AG08395 (cell line): ENCODE results near the gene ANKRD30A.
"Not testable (repeated sequence)": the region's sequence is repeated elsewhere in the genome, so short reads cannot be mapped to it uniquely, and the experiment has no call there.

ENCODE experiments used
- DNase-seq: peaks from one replicate; pipeline ENCODE4 v3.0.0; 2012; ENCODE audit warnings: mixed read lengths, low spot score

Gene ANKRD30A

DNA sequence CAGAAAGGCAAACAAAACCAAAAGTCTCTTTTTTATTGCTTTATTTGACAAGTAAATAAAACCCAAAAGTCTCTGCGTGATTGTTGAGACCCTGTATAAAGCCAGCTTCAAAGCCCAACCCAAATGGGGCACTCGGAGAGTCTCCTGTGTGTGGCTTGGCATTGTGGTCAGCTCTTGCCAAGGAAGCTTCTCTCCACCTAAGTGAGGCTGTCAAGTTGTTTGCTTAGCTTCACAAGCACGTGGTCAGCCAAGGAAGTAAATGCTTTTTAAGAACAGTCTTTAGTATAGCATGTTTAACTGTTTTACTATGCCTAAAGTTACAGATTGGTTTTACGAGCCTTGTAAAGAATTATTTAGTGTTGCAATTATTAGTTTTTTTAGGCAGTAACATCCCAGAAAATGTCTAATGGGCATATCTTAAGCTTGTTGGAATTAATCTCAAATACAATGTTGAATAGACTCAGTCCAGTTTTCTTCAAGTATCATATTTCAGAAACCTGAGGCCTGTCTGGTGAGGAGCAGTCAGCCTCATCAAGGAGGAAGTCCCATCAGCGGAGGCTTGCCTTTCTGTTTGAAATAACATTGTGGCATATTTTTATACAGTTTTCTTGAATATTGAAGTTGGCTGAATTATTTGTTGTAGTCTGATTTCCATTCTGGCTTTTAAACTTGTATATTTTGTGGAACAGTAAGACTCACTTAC, 144.3 kb downstream of the ANKRD30A start:
- DNase-seq, result no peak

DNA sequence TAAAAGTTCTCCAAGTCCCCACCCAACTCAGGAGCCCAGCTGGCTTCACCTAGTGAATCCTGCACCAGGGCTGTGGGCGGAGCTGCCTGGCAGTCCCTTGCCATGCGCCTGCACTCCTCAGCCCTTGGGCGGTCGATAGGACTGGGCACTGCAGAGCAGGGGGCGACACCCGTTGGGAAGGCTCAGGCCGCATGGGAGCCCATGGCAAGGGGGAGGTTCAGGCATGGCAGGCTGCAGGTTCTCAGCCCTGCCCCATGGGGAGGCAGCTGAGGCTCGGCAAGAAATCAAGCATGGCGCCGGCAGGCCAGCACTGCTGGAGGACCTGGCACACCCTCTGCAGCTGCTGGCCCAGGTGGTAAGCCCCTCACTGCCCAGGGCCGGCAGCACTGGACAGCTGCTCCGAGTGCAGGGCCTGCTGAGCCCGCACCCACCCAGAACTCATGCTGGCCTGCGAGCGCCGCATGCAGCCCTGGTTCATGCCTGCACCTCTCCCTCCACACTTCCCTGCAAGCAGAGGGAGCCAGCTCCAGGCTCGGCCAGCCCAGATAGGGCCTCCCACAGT, 149.9 kb downstream of the ANKRD30A start:
- DNase-seq, result no peak

DNA sequence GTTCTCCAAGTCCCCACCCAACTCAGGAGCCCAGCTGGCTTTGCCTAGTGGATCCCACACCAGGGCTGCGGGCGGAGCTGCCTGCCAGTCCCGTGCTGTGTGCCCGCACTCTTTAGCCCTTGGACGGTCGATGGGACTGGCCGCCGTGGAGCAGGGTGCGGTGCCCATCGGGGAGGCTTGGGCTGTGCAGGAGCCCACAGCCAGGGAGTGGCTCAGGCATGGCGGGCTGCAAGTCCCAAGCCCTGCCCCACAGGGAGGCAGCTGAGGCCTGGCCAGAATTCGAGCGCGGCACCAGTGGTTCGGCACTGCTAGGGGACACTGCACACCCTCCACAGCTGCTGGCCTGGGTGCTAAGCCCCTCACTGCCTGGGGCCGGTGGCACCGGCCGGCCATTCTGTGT, 159.7 kb downstream of the ANKRD30A start:
- no peak for DNase-seq

DNA sequence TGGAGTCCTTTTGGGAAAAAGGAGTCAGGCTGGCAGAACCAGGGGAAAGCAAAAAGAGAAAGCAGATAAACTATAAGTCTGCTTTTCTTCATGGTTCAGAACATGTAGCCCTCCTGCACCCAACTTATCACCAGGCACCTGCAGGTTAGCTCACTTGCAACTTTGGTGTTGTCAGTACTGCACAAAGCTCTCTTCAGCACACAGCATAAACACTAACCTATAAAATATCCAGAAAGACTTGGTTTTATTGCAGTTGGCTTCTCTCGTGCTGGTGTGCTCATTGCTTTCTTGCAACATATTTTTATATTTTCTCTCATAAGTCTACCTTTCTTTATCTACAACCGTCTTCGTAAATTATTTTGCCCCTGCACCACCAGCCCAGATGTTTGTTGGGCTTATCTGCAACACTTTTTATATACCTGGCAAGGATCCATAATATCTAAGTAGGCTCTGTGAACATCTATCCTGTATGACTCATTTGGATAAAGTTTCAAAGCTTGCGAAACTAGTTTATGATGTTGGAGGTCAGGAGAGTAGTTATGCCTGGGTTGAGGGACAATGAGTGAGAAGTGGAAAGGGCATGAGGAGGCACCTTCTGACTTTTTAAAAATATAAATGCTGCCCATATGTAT, 164.6 kb downstream of the ANKRD30A start:
- DNase-seq, result no peak

DNA sequence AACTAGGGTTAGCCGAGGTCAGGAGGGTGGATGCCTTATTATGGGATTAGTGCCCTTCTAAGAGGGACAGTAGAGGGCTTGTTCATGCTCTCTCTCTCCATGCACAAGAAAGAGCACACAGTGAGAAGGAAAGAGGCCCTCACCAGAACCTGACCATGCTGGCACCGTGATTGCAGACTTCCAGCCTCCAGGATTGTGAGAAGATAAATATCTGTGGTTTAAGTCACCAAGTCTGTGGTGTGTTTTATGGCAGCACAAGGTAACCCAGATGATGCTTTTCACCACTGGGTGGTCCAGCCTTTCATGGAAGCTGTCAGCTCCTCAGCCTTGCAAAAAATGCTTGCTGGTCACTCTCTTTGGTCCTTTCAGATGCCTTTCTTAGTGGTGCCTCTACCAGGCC, 175.9 kb downstream of the ANKRD30A start:
- DNase-seq, result no peak

DNA sequence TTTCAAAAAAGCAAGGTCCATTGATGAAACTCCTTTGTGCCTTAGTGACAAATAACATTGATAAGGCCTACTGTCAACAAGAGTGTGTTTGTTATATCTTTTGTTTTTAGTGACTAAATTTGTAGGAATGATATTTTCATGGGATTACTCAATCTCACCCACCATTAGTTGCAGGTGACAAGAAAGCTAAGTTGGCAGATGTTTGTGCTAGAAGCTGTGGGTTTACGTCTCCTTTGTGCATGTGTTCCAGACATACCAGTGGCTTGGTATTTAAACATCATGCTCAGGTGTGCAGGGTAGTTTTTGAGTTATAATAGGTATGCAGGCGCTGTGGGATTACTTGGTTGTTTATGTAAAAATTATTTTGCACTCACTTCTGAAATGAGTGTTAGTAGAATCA, 178.6 kb downstream of the ANKRD30A start:
- DNase-seq, result no peak

DNA sequence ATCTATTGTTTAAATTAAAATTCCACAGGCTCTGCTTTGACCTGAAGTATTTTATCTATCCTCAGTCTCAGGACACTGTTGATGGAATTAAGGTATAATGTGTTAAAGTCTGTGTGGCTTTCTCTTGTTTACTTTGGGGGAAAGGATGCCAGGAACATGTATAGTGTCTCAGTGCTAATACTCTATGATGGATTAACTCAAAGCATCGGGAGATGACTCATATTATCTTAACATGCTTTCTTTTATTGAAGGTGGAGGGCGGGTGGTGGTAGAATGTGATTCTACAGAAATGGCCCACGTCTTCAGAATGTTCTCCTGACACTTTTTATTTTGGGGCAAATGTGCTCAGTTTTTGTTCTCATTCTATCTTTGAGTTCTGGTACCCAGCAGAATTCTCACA, 189.0 kb downstream of the ANKRD30A start:
- DNase-seq, result no peak

DNA sequence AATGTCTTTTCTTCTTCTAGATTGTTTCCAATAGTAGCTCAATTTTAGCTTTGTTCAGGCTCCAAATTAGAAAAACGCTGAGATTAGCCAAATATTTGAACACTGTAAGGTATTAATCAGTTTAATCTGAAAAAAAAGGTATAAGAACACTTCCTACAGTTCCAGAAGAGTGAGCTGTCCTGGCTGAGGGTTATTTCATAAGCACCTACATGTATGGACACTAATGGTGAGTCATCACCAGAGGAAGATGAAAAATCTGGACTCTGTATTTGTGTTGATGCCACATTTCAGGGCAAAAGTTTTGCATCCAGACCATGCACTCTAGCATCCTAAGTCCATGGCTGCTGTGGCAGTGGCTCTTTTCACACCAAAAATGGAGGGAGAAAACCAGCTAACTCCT, 189.5 kb downstream of the ANKRD30A start:
- no peak for DNase-seq

DNA sequence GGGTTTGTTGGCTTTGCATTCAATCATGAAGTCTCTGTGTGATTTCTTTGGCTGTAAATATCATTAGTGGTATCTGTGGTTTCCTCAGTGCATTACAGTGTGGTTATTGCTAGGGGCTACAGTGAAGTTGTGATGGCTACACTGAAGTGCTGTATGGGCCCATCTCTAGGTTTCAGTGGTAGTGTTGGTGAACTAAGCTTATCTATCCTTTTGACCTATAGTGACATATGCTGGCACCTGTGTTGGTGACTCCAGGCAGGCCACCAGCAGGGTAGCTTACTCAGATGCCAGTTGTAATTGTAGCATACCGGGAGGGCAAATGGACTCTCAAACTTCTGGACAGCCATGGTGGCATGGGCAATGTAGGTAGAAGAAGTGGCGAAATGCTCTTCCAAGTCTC, 219.0 kb downstream of the ANKRD30A start:
- DNase-seq, result no peak

DNA sequence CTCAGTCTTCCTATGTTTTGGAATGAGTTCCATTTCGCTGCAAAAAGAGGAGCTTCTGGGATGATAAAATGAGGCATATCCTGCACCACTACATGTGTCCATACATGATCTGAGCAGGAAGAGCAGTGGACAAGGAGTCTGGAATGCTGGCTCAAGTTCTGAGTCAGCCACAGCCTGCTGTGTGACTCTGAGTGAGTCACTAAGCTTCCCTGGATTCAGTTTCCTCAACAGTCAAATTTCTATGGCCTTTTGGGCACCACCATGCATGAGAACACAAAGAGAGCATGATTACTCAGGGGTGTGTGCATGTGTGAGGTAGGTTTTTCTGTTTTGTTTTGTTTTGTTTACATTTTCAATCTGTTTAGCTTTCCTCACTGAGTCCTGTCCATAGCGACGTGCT, 254.6 kb downstream of the ANKRD30A start:
- DNase-seq, result no peak

DNA sequence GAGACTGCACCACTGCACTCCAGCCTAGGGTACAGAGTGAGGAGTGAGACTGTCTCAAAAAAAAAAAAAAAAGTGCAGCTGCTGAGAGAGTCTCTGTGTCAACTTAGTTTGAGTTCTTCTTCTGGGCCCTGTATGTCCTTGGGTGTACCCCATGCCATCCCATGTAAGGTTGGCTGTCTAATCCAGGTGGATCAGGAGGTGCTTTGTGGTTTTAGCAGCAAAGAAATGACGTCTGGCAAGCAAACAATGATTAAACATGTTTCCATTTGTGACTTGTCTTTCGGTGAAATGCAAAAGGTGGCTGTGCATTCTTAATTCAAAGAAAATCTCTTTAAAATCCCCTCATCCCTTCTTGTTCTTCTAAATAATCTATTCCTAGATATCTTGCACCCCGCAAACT, 255.9 kb downstream of the ANKRD30A start:
- DNase-seq, result no peak

DNA sequence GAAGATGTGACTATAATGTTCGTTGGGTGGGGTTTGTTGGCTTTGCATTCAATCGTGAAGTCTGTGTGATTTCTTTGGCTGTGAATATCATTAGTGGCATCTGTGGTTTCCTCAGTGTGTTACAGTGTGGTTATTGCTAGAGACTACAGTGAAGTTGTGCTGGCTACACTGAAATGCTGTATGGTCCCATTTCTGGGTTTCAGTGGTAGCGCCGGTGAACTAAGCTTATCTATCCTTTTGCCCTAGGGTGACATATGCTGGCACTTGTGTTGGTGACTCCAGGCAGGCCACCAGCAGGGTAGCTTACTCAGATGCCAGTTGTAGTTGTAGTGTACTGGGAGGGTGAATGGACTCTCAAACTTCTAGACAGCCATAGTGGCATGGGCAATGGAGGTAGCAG, 259.5 kb downstream of the ANKRD30A start:
- DNase-seq, result no peak

DNA sequence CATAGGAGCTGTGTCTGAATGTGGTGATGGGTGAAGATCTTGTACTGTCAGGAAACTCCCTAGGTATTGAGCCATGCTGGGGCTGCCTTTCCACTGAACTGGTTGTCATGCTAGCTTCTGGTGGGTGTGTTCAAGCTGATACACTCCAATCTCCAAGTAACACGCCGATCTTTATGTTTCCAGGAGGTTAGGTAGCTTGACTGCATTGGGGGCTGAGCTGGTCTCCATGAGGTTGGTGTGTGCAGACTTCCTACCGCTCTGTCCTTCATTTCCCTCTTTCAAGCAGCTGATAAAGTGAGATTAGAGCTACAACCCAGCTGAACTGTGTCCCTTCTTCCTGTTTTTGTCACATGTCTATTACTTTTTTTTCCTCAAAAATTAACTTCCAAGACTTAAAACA, 265.5 kb downstream of the ANKRD30A start:
- no peak for DNase-seq

DNA sequence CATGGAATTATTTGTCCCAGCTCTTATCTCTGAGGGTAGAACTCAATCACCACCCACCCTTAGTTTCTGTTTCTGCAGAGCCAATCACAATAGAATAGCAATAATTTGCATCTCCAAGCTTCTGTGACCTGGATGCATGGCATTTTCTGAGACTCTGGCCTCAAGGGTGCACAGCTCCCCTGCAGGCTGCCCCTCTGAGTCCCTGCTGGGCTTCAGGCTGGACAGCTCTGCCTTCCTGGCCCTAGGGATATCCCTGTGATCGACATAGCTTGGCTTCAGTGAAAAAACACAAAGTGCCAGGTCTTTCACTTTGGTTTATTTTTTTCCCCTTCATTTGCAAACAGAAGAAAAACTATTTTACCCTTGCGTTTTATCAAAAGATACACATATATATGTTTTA, 275.4 kb downstream of the ANKRD30A start:
- not testable (repeated sequence) for DNase-seq

DNA sequence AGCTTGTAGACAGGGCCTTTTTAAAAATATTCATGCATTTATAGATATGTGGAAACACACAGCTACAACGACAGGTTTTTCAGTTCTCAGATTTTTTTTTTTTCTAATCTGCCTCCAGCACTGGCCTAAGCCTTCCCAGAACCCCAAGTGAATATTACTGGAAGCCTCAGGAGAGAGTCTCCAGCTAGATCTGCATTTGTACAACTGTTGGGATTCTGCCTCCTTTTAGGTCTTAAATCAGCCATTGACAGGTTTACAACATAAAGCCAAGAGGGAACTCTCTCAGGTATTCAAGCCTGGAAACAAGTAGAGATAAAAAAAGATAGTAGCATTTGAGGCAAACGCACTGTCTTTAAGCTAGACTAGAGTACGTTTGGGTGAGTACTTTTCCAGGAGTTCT, 275.8 kb downstream of the ANKRD30A start:
- DNase-seq, result no peak

DNA sequence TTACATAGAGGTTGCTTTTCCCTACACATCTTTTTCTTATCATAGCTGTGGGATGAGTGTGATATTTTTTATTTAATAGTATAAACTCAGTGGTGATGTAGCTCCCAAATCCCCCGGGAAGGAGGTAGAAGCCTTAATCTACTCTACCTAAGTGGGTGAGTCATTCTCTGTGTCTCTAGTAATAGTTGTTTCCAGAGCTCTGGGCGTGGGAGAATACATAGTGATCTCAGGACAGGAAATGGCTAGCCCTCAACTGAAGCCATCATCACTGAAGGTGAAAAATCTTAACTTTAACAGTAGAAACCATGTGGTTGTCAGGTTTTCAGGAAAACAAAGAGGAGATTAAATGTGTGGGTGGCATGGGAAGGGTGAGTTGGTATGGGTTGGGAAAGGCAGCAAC, 278.4 kb downstream of the ANKRD30A start:
- no peak for DNase-seq
